Measurements from ENCODE around the gene GYPE. TPM values are rescaled to one million over a fixed set of nuclear protein-coding genes. Genes with fewer than 3 reads are reported as not detected.

The GYPE gene
- not detected in 5 replicates for total RNA-seq (2022; extraction: Qiagen RNA extraction)

DNA sequence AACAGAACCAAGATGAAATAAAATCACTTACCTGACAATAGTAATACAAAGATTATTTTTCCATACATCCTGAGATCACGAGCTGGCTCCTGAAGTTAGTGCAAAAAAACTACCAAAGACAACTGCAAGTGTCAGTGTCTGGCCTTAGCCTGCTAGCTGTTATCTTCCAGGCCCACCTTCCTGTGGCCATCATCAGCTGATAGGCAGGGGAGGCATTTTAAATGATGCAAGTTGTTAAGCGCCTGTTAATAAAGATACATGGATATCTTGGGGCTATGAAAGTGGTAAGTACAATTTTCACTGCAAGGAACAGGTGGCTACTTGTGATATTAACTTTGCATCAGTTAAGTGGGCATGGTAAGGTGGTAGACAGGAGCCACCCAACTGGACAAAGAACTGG lies at the start of gene GYPE:
Gene GYPE, minus strand, starts transcription at position 120 of the 400 bp plus-strand sequence. Its CDS starts 52 bp downstream, at position 68.

Other genes starting within 250 kb of the GYPE start
- not detected in 5 replicates for gene FREM3, start 204.9 kb downstream of the GYPE start, total RNA-seq (2022; extraction: Qiagen RNA extraction)
- gene GYPB, start 113.8 kb upstream of the GYPE start, total RNA-seq (2022; extraction: Qiagen RNA extraction): not detected in 5 replicates
- not detected in 5 replicates for gene GYPA, start 235.2 kb upstream of the GYPE start, total RNA-seq (2022; extraction: Qiagen RNA extraction)